ENCODE data around the gene PRR14L.
A peak's percentile ranks its signal among the peaks of the same experiment; 100 is the strongest.

GRCh38 chr22:31676700-31677099 lies 73.2 kb downstream of the PRR14L start:
- TF ChIP-seq CTCF (IDR thresholded peaks at IDR 0.05) (no peak), FOXJ3 (CRISPR knock-in tag; IDR thresholded peaks at IDR 0.05) (no peak), MAX (IDR thresholded peaks at IDR 0.05; ENCODE audit: low read depth) (peak; percentile 98), EP300 (IDR thresholded peaks at IDR 0.05; ENCODE audit: borderline replicate concordance in 1 of 2, low read depth in 1 of 2, low read length in 1 of 2) (no peak), RAD21 (IDR thresholded peaks at IDR 0.05; ENCODE audit: low read length) (no peak)
